Spleen (tissue), 7 donors: ENCODE measurements around the gene BCL2L11.

Source experiments
- POLR2A ChIP-seq, 3 donors: fragments of 450-650 bp; IDR thresholded peaks; one replicate each; pipeline ENCODE4 v1.5.1; 2017; ENCODE audit warnings: antibody characterized with exemption in 3 of 3, mild to moderate bottlenecking in 1 of 3
- POLR2AphosphoS5 ChIP-seq, 3 donors: sonication (generic); formaldehyde crosslinking; IDR thresholded peaks; one replicate each; pipeline ENCODE4 v1.5.1; 2017; ENCODE audit warnings: antibody characterized with exemption in 3 of 3
- TF ChIP-seq, protein P1 (sequence below), 11 experiments: fragments of 200-600 bp in 7 of 11; fragments of 450-650 bp in 4 of 11; sonication (generic) in 4 of 11; IDR thresholded peaks in 8 of 11; conservative IDR thresholded peaks in 3 of 11; 1 replicate in 7 of 11; 2 replicates in 4 of 11; pipeline versions ENCODE4 v1.4.0 to v1.8.0; 2016 to 2021; ENCODE audit warnings: antibody characterized with exemption in 11 of 11, inconsistent platforms in 4 of 11, mild to moderate bottlenecking in 1 of 11
- donor health status: DM: no; HTN: no; CAD: no; lungs with moderate emphysema.
- donor health status: DM: no; HTN: no; CAD: no.
- donor health status: DM: no; HTN: no; CAD: no.

DNA sequence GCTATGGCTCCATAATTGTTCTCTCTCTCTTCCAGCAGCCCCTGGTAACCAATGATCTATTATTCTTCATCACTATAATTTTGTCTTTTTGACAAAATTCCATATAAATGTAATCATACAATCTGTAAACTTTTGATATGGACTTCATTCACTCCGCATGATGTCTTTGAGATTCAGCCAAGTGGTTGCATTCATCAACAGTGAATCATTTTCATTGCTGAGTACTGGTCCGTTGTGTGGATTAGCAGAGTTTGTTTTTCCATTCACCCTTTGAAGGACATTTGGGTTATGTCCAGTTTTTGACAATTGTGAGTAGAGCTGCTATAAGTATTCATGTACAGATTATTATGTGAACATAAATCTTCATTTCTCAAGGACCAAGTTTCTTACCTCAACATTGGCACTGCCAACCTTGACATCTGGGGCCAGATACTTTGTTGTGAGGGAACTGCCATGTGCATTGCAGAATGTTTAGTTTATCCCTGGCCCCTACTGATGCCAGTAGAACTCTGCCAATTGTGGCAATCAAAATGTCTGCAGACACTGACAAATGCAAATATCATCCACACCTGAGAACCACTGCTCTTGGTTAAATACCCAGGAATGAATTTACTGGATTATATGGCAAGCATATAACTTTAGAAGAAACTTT is 48.4 kb upstream of the BCL2L11 start:
- TF ChIP-seq, protein P1, sequence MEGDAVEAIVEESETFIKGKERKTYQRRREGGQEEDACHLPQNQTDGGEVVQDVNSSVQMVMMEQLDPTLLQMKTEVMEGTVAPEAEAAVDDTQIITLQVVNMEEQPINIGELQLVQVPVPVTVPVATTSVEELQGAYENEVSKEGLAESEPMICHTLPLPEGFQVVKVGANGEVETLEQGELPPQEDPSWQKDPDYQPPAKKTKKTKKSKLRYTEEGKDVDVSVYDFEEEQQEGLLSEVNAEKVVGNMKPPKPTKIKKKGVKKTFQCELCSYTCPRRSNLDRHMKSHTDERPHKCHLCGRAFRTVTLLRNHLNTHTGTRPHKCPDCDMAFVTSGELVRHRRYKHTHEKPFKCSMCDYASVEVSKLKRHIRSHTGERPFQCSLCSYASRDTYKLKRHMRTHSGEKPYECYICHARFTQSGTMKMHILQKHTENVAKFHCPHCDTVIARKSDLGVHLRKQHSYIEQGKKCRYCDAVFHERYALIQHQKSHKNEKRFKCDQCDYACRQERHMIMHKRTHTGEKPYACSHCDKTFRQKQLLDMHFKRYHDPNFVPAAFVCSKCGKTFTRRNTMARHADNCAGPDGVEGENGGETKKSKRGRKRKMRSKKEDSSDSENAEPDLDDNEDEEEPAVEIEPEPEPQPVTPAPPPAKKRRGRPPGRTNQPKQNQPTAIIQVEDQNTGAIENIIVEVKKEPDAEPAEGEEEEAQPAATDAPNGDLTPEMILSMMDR (IDR thresholded peaks at IDR 0.05 in 8 of 11, conservative IDR thresholded peaks at IDR 0.05 in 3 of 11) = no peak
- no peak for TF ChIP-seq POLR2A (IDR thresholded peaks at IDR 0.05)
- no peak for TF ChIP-seq POLR2AphosphoS5 (IDR thresholded peaks at IDR 0.05)
